H1 (cell line): ENCODE results near the gene CORO6. TPM values are rescaled to one million over a fixed set of nuclear protein-coding genes. Genes with fewer than 3 reads are reported as not detected.

ENCODE experiments used
- CTCF ChIA-PET: fragments of 300-600 bp; sonication (Branson Sonifier 250); formaldehyde crosslinking; loops from one replicate; lab custom pipeline; 2021; ENCODE audit not compliant: partially characterized antibody; lab: Charles Lee
- POLR2A ChIA-PET: fragments of 300-600 bp; sonication (Branson Sonifier 250); formaldehyde crosslinking; loops from one replicate; lab custom pipeline; 2021; ENCODE audit warnings: inconsistent platforms; ENCODE audit not compliant: partially characterized antibody; lab: Charles Lee
- DNase-seq, 2 experiments: peaks; one replicate each; pipeline versions ENCODE4 v3.0.0 to v3.0.0-alpha.2; 2010 to 2022; ENCODE audit warnings: low spot score in 2 of 2, low read depth in 1 of 2, mixed read lengths in 1 of 2
- FAIRE-seq: peaks from 2 replicates; lab custom pipeline; 2011; peaks lifted over from hg19 to GRCh38; lab: Jason Lieb, UNC
- H2AFZ ChIP-seq: 2 replicates; pipeline ENCODE4 v1.8.1; 2012; ENCODE audit warnings: low read length, inconsistent platforms
- H2AK5ac ChIP-seq: 2 replicates; pipeline ENCODE4 v1.6.1; 2013; ENCODE audit warnings: low read depth, low read length
- H2BK120ac ChIP-seq: replicated peaks from 2 replicates; pipeline ENCODE3; 2013; ENCODE audit warnings: low read depth, low read length, inconsistent platforms
- H2BK12ac ChIP-seq: 2 replicates; pipeline ENCODE4 v1.6.1; 2013; ENCODE audit warnings: low read depth, low read length
- H2BK15ac ChIP-seq: 2 replicates; pipeline ENCODE4 v1.6.1; 2013; ENCODE audit warnings: low read length
- H2BK20ac ChIP-seq: 2 replicates; pipeline ENCODE4 v1.6.1; 2013; ENCODE audit warnings: low read length
- H2BK5ac ChIP-seq: 2 replicates; pipeline ENCODE4 v1.6.1; 2013; ENCODE audit warnings: low read depth, low read length
- H3K14ac ChIP-seq: 2 replicates; pipeline ENCODE4 v1.6.1; 2013; ENCODE audit warnings: inconsistent platforms; ENCODE audit not compliant: insufficient read length
- H3K18ac ChIP-seq: 2 replicates; pipeline ENCODE4 v1.6.1; 2013; ENCODE audit warnings: low read length; ENCODE audit errors: extremely low read depth
- H3K23ac ChIP-seq: 2 replicates; pipeline ENCODE4 v1.6.1; 2013; ENCODE audit warnings: inconsistent platforms; ENCODE audit not compliant: insufficient read length
- H3K23me2 ChIP-seq: 2 replicates; pipeline ENCODE4 v1.6.1; 2013; ENCODE audit warnings: low read depth, low read length
- H3K27ac ChIP-seq: 2 replicates; pipeline ENCODE4 v1.6.1; 2011; ENCODE audit warnings: low read depth, low read length, inconsistent platforms
- H3K27me3 ChIP-seq, 4 experiments: replicated peaks in 1 of 4; 1 replicate in 1 of 4; 2 replicates in 3 of 4; pipeline versions ENCODE4 v1.6.1 to v1.8.1; 2011 to 2013; ENCODE audit warnings: low read length in 3 of 4, mild to moderate bottlenecking in 3 of 4, inconsistent platforms in 2 of 4, mixed read lengths in 2 of 4, moderate library complexity in 1 of 4; ENCODE audit not compliant: control insufficient read depth in 3 of 4, insufficient read depth in 3 of 4; ENCODE audit errors: extremely low read depth in 1 of 4
- H3K36me3 ChIP-seq, 4 experiments: 2 replicates each; pipeline versions ENCODE4 v1.6.1 to v1.8.1; 2011 to 2013; ENCODE audit warnings: mild to moderate bottlenecking in 4 of 4, low read length in 3 of 4, moderate library complexity in 2 of 4, control low read depth in 1 of 4, inconsistent platforms in 1 of 4; ENCODE audit not compliant: insufficient read depth in 4 of 4, control insufficient read depth in 2 of 4
- H3K4ac ChIP-seq: replicated peaks from 2 replicates; pipeline ENCODE3; 2013; ENCODE audit warnings: low read length, low read depth, mixed read lengths, inconsistent platforms; ENCODE audit not compliant: insufficient read length
- H3K4me1 ChIP-seq, 4 experiments: replicated peaks in 1 of 4; 1 replicate in 1 of 4; 2 replicates in 3 of 4; pipeline versions ENCODE4 v1.6.1 to v1.8.1; 2011 to 2013; ENCODE audit warnings: low read length in 3 of 4, inconsistent platforms in 2 of 4, mixed read lengths in 1 of 4; ENCODE audit not compliant: insufficient read depth in 4 of 4, control insufficient read depth in 3 of 4
- H3K4me2 ChIP-seq, 2 experiments: 2 replicates each; pipeline versions ENCODE4 v1.6.1 to v1.8.1; 2011 to 2013; ENCODE audit warnings: low read depth in 2 of 2, low read length in 2 of 2, control low read depth in 1 of 2, inconsistent platforms in 1 of 2, mild to moderate bottlenecking in 1 of 2; ENCODE audit not compliant: insufficient read depth in 1 of 2
- H3K4me3 ChIP-seq, 4 experiments: fragments of 200-600, 300-600 bp in 1 of 4; sonication (generic), shearing (Covaris generic), sonication (Bioruptor Twin) in 1 of 4; 2 replicates each; pipeline versions ENCODE4 v1.5.1 to v1.8.1; 2011 to 2016; ENCODE audit warnings: low read length in 4 of 4, low read depth in 3 of 4, control low read depth in 2 of 4, inconsistent platforms in 2 of 4, mild to moderate bottlenecking in 2 of 4, mixed read lengths in 1 of 4, moderate library complexity in 1 of 4; ENCODE audit not compliant: insufficient read depth in 2 of 4; ENCODE audit errors: extremely low read depth in 1 of 4
- H3K56ac ChIP-seq: replicated peaks from 2 replicates; pipeline ENCODE3; 2013; ENCODE audit warnings: low read depth, mild to moderate bottlenecking, mixed read lengths, low read length, inconsistent platforms; ENCODE audit not compliant: insufficient read length
- H3K79me1 ChIP-seq: 2 replicates; pipeline ENCODE4 v1.6.1; 2013; ENCODE audit warnings: low read depth, low read length, control low read depth
- H3K79me2 ChIP-seq, 2 experiments: 2 replicates each; pipeline versions ENCODE4 v1.6.1 to v1.8.1; 2012 to 2013; ENCODE audit warnings: low read length in 2 of 2, mild to moderate bottlenecking in 2 of 2, inconsistent platforms in 1 of 2; ENCODE audit not compliant: insufficient read depth in 2 of 2, control insufficient read depth in 1 of 2
- H3K9ac ChIP-seq, 4 experiments: replicated peaks in 1 of 4; 1 replicate in 1 of 4; 2 replicates in 3 of 4; pipeline versions ENCODE4 v1.6.1 to v1.8.1; 2011 to 2013; ENCODE audit warnings: low read depth in 3 of 4, low read length in 3 of 4, control low read depth in 2 of 4, mild to moderate bottlenecking in 2 of 4, moderate library complexity in 2 of 4, inconsistent platforms in 1 of 4; ENCODE audit errors: extremely low read depth in 1 of 4
- H3K9me3 ChIP-seq, 2 experiments: 2 replicates each; pipeline versions ENCODE4 v1.6.1 to v1.8.1; 2012 to 2013; ENCODE audit warnings: mild to moderate bottlenecking in 2 of 2, moderate library complexity in 2 of 2, control low read depth in 1 of 2, inconsistent platforms in 1 of 2, low read depth in 1 of 2, low read length in 1 of 2, mixed read lengths in 1 of 2; ENCODE audit not compliant: insufficient read depth in 2 of 2
- H4K20me1 ChIP-seq, 2 experiments: replicated peaks in 1 of 2; 2 replicates each; pipeline versions ENCODE3 to v1.8.1; 2011 to 2013; ENCODE audit warnings: inconsistent platforms in 2 of 2, low read length in 2 of 2, mild to moderate bottlenecking in 1 of 2; ENCODE audit not compliant: insufficient read depth in 2 of 2, control insufficient read depth in 1 of 2
- H4K5ac ChIP-seq: 2 replicates; pipeline ENCODE4 v1.6.1; 2013; ENCODE audit warnings: low read length, low read depth, mixed read lengths, inconsistent platforms; ENCODE audit not compliant: insufficient read length
- H4K8ac ChIP-seq: 2 replicates; pipeline ENCODE4 v1.8.0; 2013; ENCODE audit warnings: mild to moderate bottlenecking, moderate library complexity, low read length, inconsistent platforms; ENCODE audit not compliant: insufficient read depth; ENCODE audit errors: extremely low read depth
- H4K91ac ChIP-seq: replicated peaks from 2 replicates; pipeline ENCODE3; 2013; ENCODE audit warnings: low read length, mixed read lengths, inconsistent platforms; ENCODE audit not compliant: insufficient read length
- EGR1 ChIP-seq: IDR thresholded peaks from 2 replicates; pipeline ENCODE4 v1.6.1; 2011; ENCODE audit warnings: low read depth, low read length, borderline replicate concordance
- HDAC6 ChIP-seq: IDR thresholded peaks from one replicate; pipeline ENCODE4 v1.7.1; 2012; ENCODE audit warnings: low read depth, mild to moderate bottlenecking, inconsistent platforms, low read length, moderate library complexity
- KDM4A ChIP-seq: IDR thresholded peaks from one replicate; pipeline ENCODE4 v1.7.1; 2012; ENCODE audit warnings: low read depth, mild to moderate bottlenecking, moderate library complexity, low read length, inconsistent platforms; ENCODE audit not compliant: severe bottlenecking
- RBBP5 ChIP-seq: IDR thresholded peaks from 2 replicates; pipeline ENCODE4 v1.7.1; 2012; ENCODE audit warnings: low read depth, mild to moderate bottlenecking, inconsistent platforms, low read length, moderate library complexity, borderline replicate concordance
- SAP30 ChIP-seq: fragments of 300-600 bp; sonication (generic); IDR thresholded peaks from 2 replicates; pipeline ENCODE4 v1.7.1; 2012; ENCODE audit warnings: low read length, moderate library complexity, mild to moderate bottlenecking, inconsistent platforms; ENCODE audit not compliant: insufficient read depth, insufficient replicate concordance
- SIN3A ChIP-seq, 2 experiments: IDR thresholded peaks in 1 of 2; conservative IDR thresholded peaks in 1 of 2; 2 replicates each; pipeline ENCODE4 v1.6.1; 2011 to 2012; ENCODE audit warnings: low read length in 2 of 2, improper control_type of control experiment in 1 of 2, low read depth in 1 of 2, mild to moderate bottlenecking in 1 of 2
- SUZ12 ChIP-seq: fragments of 200-600 bp; sonication (generic); IDR thresholded peaks from 2 replicates; pipeline ENCODE4 v1.6.1; 2012; ENCODE audit warnings: mild to moderate bottlenecking, inconsistent platforms, low read length, moderate library complexity, mixed read lengths
- WGBS, 2 experiments: shearing (Covaris generic) in 1 of 2; methylation state at CpG; one replicate each; pipeline versions ENCODE4 v1.1.6 to v1.1.7; 2013 to 2015; ENCODE audit warnings: low lambda C conversion rate in 2 of 2, mixed read lengths in 2 of 2, inconsistent platforms in 1 of 2, low coverage in 1 of 2, missing lambda C conversion rate in 1 of 2; ENCODE audit not compliant: insufficient replicate concordance in 2 of 2, insufficient coverage in 1 of 2, insufficient read length in 1 of 2; ENCODE audit errors: extremely low coverage in 1 of 2, missing lambda C conversion rate in 1 of 2; 5-methylcytosine and 5-hydroxymethylcytosine counted together
- polyA plus RNA-seq, 7 experiments: library from polyadenylated mRNA; depleted of rRNA in 3 of 7; stranded (reverse) in 5 of 7; unstranded in 2 of 7; fragments of >200 nt in 5 of 7; fragments of 200-250 nt in 2 of 7; gene quantifications; 1 replicate in 5 of 7; 2 replicates in 1 of 7; 4 replicates in 1 of 7; pipeline versions ENCODE4 v1.2.1 to v1.2.3, GENCODE V29; 2011 to 2013; ENCODE audit warnings: missing spikeins in 2 of 7, mixed read lengths in 2 of 7
- total RNA-seq: library from RNA; stranded (reverse); fragmentation: NEBNext Ultra II Directional; extraction: Animal tissue kit (Norgen Biotek cat#: 25700); gene quantifications from 2 replicates; pipeline ENCODE4 v1.2.1, GENCODE V29; 2021
- TF ChIP-seq, protein P1 (sequence below): IDR thresholded peaks from 2 replicates; pipeline ENCODE4 v1.6.1; 2011; ENCODE audit warnings: low read length, improper control_type of control experiment

Gene CORO6
- total and polyA plus RNA-seq, 2 of the 8 experiments (the other 6 are each of a cell fraction or from before 2014, with no cell fraction given), result 2.5 to 8.6 TPM

DNA sequence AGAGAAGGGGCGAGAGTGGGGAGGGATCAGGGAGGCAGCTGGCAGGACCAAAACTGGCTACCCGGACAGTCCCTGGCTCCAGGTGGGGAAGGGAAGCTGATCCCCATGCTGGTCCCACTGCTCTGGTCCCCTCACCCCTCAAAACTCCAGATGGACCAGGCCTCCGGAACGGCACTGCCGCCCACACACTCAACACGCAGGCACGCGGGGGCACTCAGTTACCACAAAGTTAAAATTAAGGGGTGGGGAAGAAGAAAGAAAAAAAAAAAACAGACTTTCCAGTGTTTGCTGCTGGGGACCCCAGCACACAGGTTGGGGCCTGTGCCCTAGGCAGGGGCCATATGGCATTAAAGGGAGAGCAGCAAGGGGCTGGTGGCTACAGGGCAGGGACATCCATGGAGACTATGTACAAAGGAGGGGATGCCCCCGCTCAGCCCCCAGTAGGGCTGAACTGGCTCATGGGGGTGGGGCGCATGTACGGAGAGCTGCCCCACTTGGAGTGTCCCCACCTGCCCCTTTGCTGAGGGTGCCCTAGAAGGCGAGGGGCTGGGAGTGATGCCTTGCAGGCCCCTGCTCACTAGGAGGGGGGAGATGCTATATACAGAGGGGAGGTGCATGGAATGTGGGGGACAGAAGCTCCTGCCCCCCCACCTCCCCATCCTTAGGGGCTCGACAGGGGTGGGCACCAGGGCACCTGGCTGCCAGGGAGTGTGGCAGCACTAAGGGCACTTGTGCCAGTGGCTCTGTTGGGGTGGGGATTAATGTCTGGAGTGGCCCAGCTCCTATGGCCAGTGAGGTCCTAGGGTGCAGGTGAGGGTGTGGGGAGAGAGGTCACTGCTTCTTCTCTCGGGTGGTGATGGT, 48.6 kb downstream of the CORO6 start:
- Histone ChIP-seq H3K23me2 (peaks cover 1% of the 10 kb centered on the region), H3K14ac (no peak overlapping the region), H3K18ac (no peak overlapping the region), H3K23ac (no peak overlapping the region), H3K9ac (no peak overlapping the region), H4K20me1 (peaks cover 1 to 3% of the 10 kb centered on the region in 2 experiments), H3K56ac (no peak overlapping the region), H2BK5ac (no peak overlapping the region), H2AK5ac (no peak overlapping the region), H2AFZ (no peak overlapping the region), H4K91ac (no peak overlapping the region), H3K79me2 (no peaks in the 10 kb centered on the region), H3K27ac (no peak overlapping the region), H3K36me3 (peaks cover 9 to 27% (median 15%) of the 10 kb centered on the region in 4 experiments; a peak in 6 of 8 replicates), H2BK120ac (no peak overlapping the region), H3K79me1 (no peaks in the 10 kb centered on the region), H3K4me3 (no peak overlapping the region), H2BK20ac (no peak overlapping the region), H3K4ac (no peak overlapping the region), H3K9me3 (no peaks in the 10 kb centered on the region), H3K27me3 (peaks cover 0 to 11% (median 5%) of the 10 kb centered on the region in 4 experiments; a peak in 4 of 7 replicates), H3K4me1 (peaks cover 0 to 6% (median 3%) of the 10 kb centered on the region in 4 experiments; a peak in 5 of 7 replicates), H3K4me2 (no peak overlapping the region), H2BK15ac (no peak overlapping the region), H2BK12ac (no peak overlapping the region), H4K8ac (peak overlapping the region; percentile 78; the same call in 1 of the 2 replicates), H4K5ac (no peak overlapping the region)
- ChIA-PET CTCF (interaction anchor here (0.6 to 15.3 kb wide), 17 partner anchors 9 to 352 kb away, joined by 3 to 193 read pairs (median 5); partner anchors contain the start of genes ANKRD13B and CORO6), POLR2A (interaction anchor here (0.8 to 2.7 kb wide), 10 partner anchors 7 to 280 kb away, joined by 3 to 8 read pairs (median 3); partner anchors contain the start of genes ABHD15 and NUFIP2)
- no peak for DNase-seq
- 86% methylated on average over 13 of the region's 14 CpGs; no CpG with 5 or more reads in 1 of the 2 experiments for WGBS, 2 experiments
- no peak for FAIRE-seq
- TF ChIP-seq, protein P1, sequence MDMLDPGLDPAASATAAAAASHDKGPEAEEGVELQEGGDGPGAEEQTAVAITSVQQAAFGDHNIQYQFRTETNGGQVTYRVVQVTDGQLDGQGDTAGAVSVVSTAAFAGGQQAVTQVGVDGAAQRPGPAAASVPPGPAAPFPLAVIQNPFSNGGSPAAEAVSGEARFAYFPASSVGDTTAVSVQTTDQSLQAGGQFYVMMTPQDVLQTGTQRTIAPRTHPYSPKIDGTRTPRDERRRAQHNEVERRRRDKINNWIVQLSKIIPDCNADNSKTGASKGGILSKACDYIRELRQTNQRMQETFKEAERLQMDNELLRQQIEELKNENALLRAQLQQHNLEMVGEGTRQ, result no peak
- no peak for TF ChIP-seq SAP30
- TF ChIP-seq HDAC6, result no peak
- TF ChIP-seq SIN3A (conservative IDR thresholded peaks at IDR 0.05 in 1 of 2, IDR thresholded peaks at IDR 0.05 in 1 of 2; ENCODE audit: low read depth in 1 of 2, low read length in 2 of 2), result no peak
- no peak for TF ChIP-seq KDM4A
- no peak for TF ChIP-seq EGR1
- TF ChIP-seq SUZ12, result no peak
- no peak for TF ChIP-seq RBBP5
